ENCODE data around the gene ENTPD1. TPM values are rescaled to one million over a fixed set of nuclear protein-coding genes. Genes with fewer than 3 reads are reported as not detected.

ENTPD1 gene
- total and polyA plus RNA-seq, 10 of the 15 experiments (the other 5 are each of a cell fraction or from before 2014, with no cell fraction given) = 110 to 413 (median 161) TPM

DNA sequence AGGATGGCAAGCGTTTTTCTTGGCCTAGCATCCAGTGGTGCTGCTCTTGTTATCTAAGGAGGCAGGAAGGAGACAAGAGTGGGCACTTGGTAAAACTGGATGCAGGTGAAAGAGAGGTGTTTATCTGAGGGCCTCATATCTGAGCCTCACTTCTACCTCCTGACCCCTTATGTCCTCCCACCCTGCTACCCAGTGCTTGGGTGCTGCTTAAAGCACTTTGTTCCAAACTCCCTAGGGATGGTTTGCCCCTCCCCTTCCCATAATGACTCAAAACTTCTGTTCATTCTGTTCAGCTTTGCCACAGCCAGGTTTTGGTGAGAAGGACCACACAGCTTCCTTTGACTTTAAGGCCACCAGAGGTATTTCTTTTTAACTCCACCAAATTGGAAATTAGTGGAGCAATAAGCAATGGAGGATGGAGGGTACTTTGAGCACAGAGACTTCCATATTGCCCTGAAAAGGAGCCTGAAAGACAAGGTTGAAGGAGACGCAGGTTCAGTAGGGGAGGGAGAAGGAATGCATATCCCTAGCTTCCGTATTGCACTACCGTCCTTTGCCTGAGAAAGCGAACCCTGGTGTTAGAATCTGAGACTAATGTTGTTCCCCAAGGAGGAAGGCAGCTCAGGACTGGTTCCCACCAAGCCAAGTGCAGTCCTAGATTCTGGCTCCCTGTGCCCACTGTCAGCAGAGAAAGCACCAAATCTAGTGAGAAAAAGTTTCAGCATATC lies 30.1 kb downstream of the ENTPD1 start (continued):
- TF ChIP-seq YY1 (IDR thresholded peaks at IDR 0.05; ENCODE audit: low read depth, low read length) (0 out of 2 replicates have a peak, but pooled peaks have one; percentile 5), TCF12 (IDR thresholded peaks at IDR 0.05; ENCODE audit: low read depth, low read length) (0 out of 2 replicates have a peak, but pooled peaks have one; percentile 5), BHLHE40 (IDR thresholded peaks at IDR 0.05; ENCODE audit: borderline replicate concordance in 1 of 2, low read depth in 2 of 2, low read length in 1 of 2) (no peak; a peak in 1 of 4 replicates), LARP7 (IDR thresholded peaks at IDR 0.05) (0 out of 2 replicates have a peak, but pooled peaks have one; percentile 36), EP300 (IDR thresholded peaks at IDR 0.05; ENCODE audit: borderline replicate concordance in 1 of 2, control insufficient read depth in 1 of 2, low read depth in 2 of 2, low read length in 2 of 2) (peak in 1 of 2 experiments; percentile 67; a peak in 2 of 4 replicates), SRF (IDR thresholded peaks at IDR 0.05; ENCODE audit: low read depth in 2 of 2, low read length in 2 of 2) (no peak), BCL11A (IDR thresholded peaks at IDR 0.05; ENCODE audit: low read depth, low read length) (peak; percentile 29; the same call in 1 of the 2 replicates), NBN (IDR thresholded peaks at IDR 0.05) (0 out of 2 replicates have a peak, but pooled peaks have one; percentile 24), POLR2AphosphoS5 (IDR thresholded peaks at IDR 0.05; ENCODE audit: low read length) (peak; percentile 69; the same call in 1 of the 2 replicates), JUNB (IDR thresholded peaks at IDR 0.05) (peak; percentile 58)
- TF ChIP-seq, protein P1, sequence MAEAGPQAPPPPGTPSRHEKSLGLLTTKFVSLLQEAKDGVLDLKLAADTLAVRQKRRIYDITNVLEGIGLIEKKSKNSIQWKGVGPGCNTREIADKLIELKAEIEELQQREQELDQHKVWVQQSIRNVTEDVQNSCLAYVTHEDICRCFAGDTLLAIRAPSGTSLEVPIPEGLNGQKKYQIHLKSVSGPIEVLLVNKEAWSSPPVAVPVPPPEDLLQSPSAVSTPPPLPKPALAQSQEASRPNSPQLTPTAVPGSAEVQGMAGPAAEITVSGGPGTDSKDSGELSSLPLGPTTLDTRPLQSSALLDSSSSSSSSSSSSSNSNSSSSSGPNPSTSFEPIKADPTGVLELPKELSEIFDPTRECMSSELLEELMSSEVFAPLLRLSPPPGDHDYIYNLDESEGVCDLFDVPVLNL (IDR thresholded peaks at IDR 0.05; ENCODE audit: low read depth, low read length) = no peak
- TF ChIP-seq, protein P2, sequence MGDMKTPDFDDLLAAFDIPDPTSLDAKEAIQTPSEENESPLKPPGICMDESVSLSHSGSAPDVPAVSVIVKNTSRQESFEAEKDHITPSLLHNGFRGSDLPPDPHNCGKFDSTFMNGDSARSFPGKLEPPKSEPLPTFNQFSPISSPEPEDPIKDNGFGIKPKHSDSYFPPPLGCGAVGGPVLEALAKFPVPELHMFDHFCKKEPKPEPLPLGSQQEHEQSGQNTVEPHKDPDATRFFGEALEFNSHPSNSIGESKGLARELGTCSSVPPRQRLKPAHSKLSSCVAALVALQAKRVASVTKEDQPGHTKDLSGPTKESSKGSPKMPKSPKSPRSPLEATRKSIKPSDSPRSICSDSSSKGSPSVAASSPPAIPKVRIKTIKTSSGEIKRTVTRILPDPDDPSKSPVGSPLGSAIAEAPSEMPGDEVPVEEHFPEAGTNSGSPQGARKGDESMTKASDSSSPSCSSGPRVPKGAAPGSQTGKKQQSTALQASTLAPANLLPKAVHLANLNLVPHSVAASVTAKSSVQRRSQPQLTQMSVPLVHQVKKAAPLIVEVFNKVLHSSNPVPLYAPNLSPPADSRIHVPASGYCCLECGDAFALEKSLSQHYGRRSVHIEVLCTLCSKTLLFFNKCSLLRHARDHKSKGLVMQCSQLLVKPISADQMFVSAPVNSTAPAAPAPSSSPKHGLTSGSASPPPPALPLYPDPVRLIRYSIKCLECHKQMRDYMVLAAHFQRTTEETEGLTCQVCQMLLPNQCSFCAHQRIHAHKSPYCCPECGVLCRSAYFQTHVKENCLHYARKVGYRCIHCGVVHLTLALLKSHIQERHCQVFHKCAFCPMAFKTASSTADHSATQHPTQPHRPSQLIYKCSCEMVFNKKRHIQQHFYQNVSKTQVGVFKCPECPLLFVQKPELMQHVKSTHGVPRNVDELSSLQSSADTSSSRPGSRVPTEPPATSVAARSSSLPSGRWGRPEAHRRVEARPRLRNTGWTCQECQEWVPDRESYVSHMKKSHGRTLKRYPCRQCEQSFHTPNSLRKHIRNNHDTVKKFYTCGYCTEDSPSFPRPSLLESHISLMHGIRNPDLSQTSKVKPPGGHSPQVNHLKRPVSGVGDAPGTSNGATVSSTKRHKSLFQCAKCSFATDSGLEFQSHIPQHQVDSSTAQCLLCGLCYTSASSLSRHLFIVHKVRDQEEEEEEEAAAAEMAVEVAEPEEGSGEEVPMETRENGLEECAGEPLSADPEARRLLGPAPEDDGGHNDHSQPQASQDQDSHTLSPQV (IDR thresholded peaks at IDR 0.05) = 0 out of 2 replicates have a peak, but pooled peaks have one; percentile 50
- TF ChIP-seq, protein P3, sequence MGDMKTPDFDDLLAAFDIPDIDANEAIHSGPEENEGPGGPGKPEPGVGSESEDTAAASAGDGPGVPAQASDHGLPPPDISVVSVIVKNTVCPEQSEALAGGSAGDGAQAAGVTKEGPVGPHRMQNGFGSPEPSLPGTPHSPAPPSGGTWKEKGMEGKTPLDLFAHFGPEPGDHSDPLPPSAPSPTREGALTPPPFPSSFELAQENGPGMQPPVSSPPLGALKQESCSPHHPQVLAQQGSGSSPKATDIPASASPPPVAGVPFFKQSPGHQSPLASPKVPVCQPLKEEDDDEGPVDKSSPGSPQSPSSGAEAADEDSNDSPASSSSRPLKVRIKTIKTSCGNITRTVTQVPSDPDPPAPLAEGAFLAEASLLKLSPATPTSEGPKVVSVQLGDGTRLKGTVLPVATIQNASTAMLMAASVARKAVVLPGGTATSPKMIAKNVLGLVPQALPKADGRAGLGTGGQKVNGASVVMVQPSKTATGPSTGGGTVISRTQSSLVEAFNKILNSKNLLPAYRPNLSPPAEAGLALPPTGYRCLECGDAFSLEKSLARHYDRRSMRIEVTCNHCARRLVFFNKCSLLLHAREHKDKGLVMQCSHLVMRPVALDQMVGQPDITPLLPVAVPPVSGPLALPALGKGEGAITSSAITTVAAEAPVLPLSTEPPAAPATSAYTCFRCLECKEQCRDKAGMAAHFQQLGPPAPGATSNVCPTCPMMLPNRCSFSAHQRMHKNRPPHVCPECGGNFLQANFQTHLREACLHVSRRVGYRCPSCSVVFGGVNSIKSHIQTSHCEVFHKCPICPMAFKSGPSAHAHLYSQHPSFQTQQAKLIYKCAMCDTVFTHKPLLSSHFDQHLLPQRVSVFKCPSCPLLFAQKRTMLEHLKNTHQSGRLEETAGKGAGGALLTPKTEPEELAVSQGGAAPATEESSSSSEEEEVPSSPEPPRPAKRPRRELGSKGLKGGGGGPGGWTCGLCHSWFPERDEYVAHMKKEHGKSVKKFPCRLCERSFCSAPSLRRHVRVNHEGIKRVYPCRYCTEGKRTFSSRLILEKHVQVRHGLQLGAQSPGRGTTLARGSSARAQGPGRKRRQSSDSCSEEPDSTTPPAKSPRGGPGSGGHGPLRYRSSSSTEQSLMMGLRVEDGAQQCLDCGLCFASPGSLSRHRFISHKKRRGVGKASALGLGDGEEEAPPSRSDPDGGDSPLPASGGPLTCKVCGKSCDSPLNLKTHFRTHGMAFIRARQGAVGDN (IDR thresholded peaks at IDR 0.05) = peak; percentile 36
